Psoas muscle (tissue), 8 donors: ENCODE data around the gene PEX7. TPM values are rescaled to one million over a fixed set of nuclear protein-coding genes. Genes with fewer than 3 reads are reported as not detected.

Source experiments
- ATAC-seq, 4 donors: fragments of 200-7000 bp; cut with Tn5 transposase; one replicate each; pipeline ENCODE4 v1.9.1; 2020; ENCODE audit warnings: moderate library complexity in 3 of 4, mild to moderate bottlenecking in 2 of 4
- DNase-seq, 2 donors: peaks; one replicate each; pipeline ENCODE4 v3.0.0-alpha.2; 2020
- H3K27ac ChIP-seq: fragments of 200-600 bp; one replicate; pipeline ENCODE4 v1.8.0; 2022
- H3K27me3 ChIP-seq, 3 donors: fragments of 200-600 bp in 1 of 3; one replicate each; pipeline versions ENCODE4 v1.6.1 to v1.8.0; 2013 to 2022; ENCODE audit warnings: low read length in 2 of 3, mild to moderate bottlenecking in 2 of 3, moderate library complexity in 1 of 3; ENCODE audit not compliant: insufficient read depth in 3 of 3
- H3K36me3 ChIP-seq, 2 donors: fragments of 200-600 bp in 1 of 2; one replicate each; pipeline versions ENCODE4 v1.6.1 to v1.8.0; 2013 to 2022; ENCODE audit warnings: low read depth in 1 of 2, mild to moderate bottlenecking in 1 of 2, moderate library complexity in 1 of 2; ENCODE audit not compliant: insufficient read depth in 1 of 2
- H3K4me1 ChIP-seq: fragments of 200-600 bp; one replicate; pipeline ENCODE4 v1.8.0; 2022
- H3K4me3 ChIP-seq: fragments of 200-600 bp; one replicate; pipeline ENCODE4 v1.8.0; 2022; ENCODE audit warnings: mild to moderate bottlenecking
- H3K9me3 ChIP-seq: fragments of 200-600 bp; one replicate; pipeline ENCODE4 v1.8.0; 2022
- WGBS, 3 donors: extraction: QIAGEN DNeasy Blood & Tissue Kit; methylation state at CpG; one replicate each; pipeline versions ENCODE4 v1.1.6 to v1.1.7; 2013; 5-methylcytosine and 5-hydroxymethylcytosine counted together
- intact Hi-C, 2 donors: fragments of 100-400 bp; cut with DNase I; formaldehyde crosslinking; loops; one replicate each; pipeline versions ENCODE4 v1.11.0 to v1.14.2; 2022
- polyA plus RNA-seq, 3 donors: library from polyadenylated mRNA; stranded (reverse); fragments of 200-250 nt; gene quantifications; one replicate each; pipeline ENCODE4 v1.2.3, GENCODE V29; 2013
- total RNA-seq, 4 donors: library from RNA; stranded (reverse); fragmentation: NEBNext Ultra II Directional in 2 of 4; extraction: Animal tissue kit (Norgen Biotek cat#: 25700) in 2 of 4; gene quantifications; one replicate each; pipeline versions ENCODE4 v1.2.1 to v1.2.4, GENCODE V29; 2021 to 2023
- TF ChIP-seq, protein P1 (sequence below): fragments of 200-600 bp; IDR thresholded peaks from one replicate; pipeline ENCODE4 v1.8.0; 2022; ENCODE audit warnings: antibody characterized with exemption
- donor health status: healthy with polysubstance abuse.
- donor health status: DM: no; HTN: no; CAD: no; lungs with moderate emphysema.
- donor health status: Bipolar disorder and iron deficiency.
- donor health status: healthy.
- donor health status: DM: yes; HTN: yes; CAD: no.
- donor health status: DM: no; HTN: no; CAD: no.
- donor health status: DM: no; HTN: no; CAD: no.
- donor health status: DM: yes; HTN: yes; CAD: no.

Gene PEX7
- total and polyA plus RNA-seq, 7 donors, result 2.2 to 9.8 (median 3.7) TPM

DNA sequence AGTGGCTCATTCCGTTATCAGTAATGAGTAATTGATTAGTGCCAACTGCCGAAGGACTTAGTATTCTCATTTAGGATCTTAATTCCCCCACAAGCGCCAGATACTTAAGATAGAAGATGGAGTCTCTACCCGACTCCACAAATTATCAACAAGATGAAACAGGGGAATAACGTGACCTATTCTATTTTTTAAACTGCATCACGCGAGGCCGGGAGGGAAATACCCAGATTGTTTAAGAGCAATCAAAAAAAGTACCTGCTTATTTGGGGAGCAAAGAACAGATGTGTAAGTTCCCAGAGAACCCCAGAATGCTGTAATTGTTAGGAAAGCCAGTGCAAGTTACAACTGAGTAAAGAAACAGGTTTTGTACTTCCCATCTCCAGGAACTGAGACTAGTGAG is 29.0 kb upstream of the PEX7 start:
- 37 to 46% (median 38%) methylated on average over 8 of the region's 8 CpGs for WGBS, 3 donors
- Histone ChIP-seq H3K4me1 (peaks cover 7% of the 10 kb centered on the region), H3K4me3 (peak overlapping the region; percentile 96), H3K9me3 (no peaks in the 10 kb centered on the region), H3K27ac (peak overlapping the region; percentile 95), H3K36me3 (no peaks in the 10 kb centered on the region), H3K27me3 (no peaks in the 10 kb centered on the region)
- TF ChIP-seq, protein P1, sequence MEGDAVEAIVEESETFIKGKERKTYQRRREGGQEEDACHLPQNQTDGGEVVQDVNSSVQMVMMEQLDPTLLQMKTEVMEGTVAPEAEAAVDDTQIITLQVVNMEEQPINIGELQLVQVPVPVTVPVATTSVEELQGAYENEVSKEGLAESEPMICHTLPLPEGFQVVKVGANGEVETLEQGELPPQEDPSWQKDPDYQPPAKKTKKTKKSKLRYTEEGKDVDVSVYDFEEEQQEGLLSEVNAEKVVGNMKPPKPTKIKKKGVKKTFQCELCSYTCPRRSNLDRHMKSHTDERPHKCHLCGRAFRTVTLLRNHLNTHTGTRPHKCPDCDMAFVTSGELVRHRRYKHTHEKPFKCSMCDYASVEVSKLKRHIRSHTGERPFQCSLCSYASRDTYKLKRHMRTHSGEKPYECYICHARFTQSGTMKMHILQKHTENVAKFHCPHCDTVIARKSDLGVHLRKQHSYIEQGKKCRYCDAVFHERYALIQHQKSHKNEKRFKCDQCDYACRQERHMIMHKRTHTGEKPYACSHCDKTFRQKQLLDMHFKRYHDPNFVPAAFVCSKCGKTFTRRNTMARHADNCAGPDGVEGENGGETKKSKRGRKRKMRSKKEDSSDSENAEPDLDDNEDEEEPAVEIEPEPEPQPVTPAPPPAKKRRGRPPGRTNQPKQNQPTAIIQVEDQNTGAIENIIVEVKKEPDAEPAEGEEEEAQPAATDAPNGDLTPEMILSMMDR, result no peak
- intact Hi-C loops, result loop anchor here (1.0 to 5.0 kb wide), 4 partner anchors 149 to 211 kb away; no protein-coding TSS in a partner anchor
- DNase-seq, result no peak
- no peak for ATAC-seq

DNA sequence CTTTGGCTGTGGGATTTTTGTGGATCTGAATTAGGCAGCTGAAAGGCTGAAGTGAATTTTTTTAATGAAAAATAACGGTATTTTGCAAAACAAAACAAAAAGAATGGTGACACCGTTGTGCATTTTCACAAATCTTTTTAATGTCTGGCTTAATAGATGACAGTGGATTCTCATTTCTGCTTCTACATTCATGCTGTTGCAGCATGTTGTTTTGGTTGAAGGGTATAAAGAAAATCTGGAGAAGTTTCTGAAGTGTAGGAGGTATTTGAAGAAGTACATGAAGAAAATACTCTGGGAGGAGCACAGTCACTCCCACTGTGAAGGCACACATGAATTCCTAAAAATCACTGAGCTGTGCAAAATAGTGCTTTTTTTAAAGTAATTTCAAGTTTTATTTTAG is 27.0 kb upstream of the PEX7 start:
- TF ChIP-seq, protein P1, result no peak
- DNase-seq (no peak), ATAC-seq (no peak)
- Histone ChIP-seq H3K36me3 (no peaks in the 10 kb centered on the region), H3K4me3 (no peak overlapping the region), H3K27ac (no peak overlapping the region), H3K4me1 (peaks cover 7% of the 10 kb centered on the region), H3K9me3 (no peaks in the 10 kb centered on the region), H3K27me3 (no peaks in the 10 kb centered on the region)
- intact Hi-C loops, result no loop called here
- WGBS, 3 donors, result 77 to 83% (median 80%) methylated on average over 2 of the region's 2 CpGs

DNA sequence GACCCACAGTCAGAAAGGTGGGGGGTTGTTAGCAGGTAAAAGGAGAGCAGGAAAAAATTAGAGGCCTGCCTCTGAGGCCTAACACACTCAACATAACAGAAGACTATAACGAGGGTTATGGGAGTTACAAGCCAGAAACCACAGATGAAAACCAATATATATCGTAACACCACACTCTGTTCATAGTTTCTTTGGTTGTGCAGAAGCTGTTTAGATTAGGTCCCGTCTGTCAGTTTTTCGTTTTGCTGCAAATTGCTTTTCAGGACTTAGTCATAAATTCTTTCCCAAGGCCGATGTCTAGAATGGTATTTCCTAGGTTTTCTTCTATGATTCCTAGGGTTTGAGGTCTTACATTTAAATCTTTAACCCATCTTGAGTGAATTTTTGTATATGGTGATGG is 26.4 kb upstream of the PEX7 start:
- H3K27ac ChIP-seq, result no peak overlapping the region
- no peaks in the 10 kb centered on the region for H3K36me3 ChIP-seq
- intact Hi-C loops, result no loop called here
- WGBS, 3 donors, result 92 to 95% (median 95%) methylated on average over 5 of the region's 5 CpGs
- TF ChIP-seq, protein P1, result no peak
- no peaks in the 10 kb centered on the region for H3K9me3 ChIP-seq
- H3K27me3 ChIP-seq, result no peaks in the 10 kb centered on the region
- DNase-seq (no peak), ATAC-seq (no peak)
- peaks cover 4% of the 10 kb centered on the region for H3K4me1 ChIP-seq
- no peak overlapping the region for H3K4me3 ChIP-seq

DNA sequence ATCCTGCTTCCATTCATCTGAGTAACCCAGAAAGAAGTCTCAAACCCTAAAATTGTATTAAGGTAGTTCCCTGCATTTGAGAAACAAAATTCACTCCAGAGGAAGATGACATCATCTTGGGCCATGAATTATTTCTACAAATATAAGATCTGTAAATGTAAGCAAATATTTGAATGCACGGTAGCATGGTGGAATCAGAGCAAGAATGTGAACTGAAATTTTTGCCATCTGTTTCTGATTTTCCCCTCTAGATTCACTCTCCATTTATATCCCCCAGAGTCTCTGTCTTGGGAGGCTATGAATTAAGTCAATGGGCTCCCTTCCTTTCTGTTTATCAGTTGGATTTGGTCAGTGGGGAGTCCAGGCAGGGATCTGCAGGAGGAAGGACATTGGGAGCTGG is 24.3 kb upstream of the PEX7 start:
- ATAC-seq, result no peak
- DNase-seq, result no peak
- Histone ChIP-seq H3K27ac (no peak overlapping the region), H3K9me3 (no peaks in the 10 kb centered on the region), H3K4me1 (peaks cover 4% of the 10 kb centered on the region), H3K36me3 (no peaks in the 10 kb centered on the region), H3K27me3 (no peaks in the 10 kb centered on the region), H3K4me3 (no peak overlapping the region)
- TF ChIP-seq, protein P1, result no peak
- intact Hi-C loops, result no loop called here
- 72 to 88% (median 85%) methylated on average over 1 of the region's 1 CpG for WGBS, 3 donors

DNA sequence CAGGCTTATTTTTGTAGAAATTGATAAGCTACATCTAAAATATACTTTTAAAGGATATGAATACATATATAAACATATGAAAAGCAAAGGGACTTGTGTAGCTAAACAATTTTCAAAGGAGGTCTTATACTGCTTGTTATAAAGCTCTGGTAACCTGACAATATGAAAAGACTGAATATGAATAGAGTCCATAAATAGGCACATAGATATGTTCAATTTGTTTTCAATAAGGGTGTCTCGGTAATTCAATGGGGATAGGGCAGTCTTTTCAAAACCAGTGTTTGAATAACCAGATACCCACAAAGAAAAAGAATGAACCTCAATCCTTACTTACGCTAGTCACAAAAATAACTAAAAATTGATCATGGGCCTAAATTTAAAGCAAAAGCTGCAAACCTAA is 20.8 kb upstream of the PEX7 start:
- no peaks in the 10 kb centered on the region for H3K4me1 ChIP-seq
- WGBS, 3 donors, result 93 to 100% (median 95%) methylated on average over 2 of the region's 2 CpGs
- no peaks in the 10 kb centered on the region for H3K36me3 ChIP-seq
- no peaks in the 10 kb centered on the region for H3K9me3 ChIP-seq
- no peak for DNase-seq
- H3K27me3 ChIP-seq, result no peaks in the 10 kb centered on the region
- ATAC-seq, result no peak
- no peak overlapping the region for H3K4me3 ChIP-seq
- H3K27ac ChIP-seq, result no peak overlapping the region
- TF ChIP-seq, protein P1, result no peak
- intact Hi-C loops, result no loop called here
